ENCODE data around the gene ANKLE1. TPM values are rescaled to one million over a fixed set of nuclear protein-coding genes. Genes with fewer than 3 reads are reported as not detected.

The ANKLE1 gene
- polyA plus RNA-seq, 1 donor (not counting 4 experiments of a cell fraction or from before 2014, with no cell fraction given): 0.30 TPM

DNA sequence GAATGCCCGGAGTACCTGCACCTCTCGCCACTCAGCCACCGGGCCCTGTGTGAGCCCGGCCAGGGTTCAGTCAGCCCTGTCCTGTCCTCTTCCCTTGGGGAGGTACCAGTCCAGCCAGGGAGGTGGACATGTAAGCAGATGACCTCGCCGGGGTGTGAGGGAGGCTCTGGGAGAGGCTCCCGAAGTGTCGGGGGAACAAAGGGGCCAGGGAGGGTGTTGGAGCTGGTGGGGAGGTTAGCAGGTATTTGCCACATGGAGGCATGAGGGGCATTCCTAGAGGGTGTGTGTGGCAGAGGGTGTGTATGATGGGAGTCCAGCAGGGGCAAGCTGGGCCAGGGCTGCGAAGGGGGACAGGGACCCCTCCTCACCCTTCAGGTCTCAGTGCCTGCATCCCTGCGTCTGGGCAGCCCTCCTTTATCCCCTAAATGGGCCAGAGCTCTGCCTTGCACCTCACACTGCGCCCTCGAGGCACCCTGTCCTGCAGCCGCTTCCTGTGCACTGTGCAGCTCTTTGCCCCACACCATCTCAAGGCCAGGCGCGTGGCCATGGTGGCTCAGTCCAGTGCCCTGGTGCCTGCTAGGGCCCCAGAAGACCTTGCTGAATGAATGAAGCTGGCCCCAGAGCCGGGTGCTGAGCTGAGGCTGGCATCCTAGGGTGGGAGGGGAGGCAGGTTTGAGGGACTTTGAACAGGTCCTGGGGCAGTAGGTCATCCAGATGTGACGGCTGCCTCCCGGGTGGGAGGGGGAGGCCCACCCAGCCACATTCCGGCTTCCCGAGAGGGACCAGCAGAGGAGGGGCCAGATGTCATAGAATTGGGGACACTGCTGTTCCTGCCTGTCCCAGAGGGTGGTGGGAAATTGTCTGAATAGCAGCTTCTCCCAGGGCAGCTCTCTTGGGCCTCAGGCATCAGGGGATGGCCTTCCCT is 30.8 kb downstream of the ANKLE1 start:
- dilution Hi-C loops (cut with MboI; ENCODE audit: extremely low pct_ligation_motif_present, low sequenced_read_pairs): no loop called here
- no peaks in the 10 kb centered on the region for H3K9me3 ChIP-seq (ENCODE audit: control insufficient read depth, low read depth, low read length)
- peak overlapping the region; percentile 73 for H3K27ac ChIP-seq (ENCODE audit: control insufficient read depth, insufficient read depth, low read length)
- peak overlapping the region in 2 of 3 experiments; percentile 2 to 21 for H3K4me3 ChIP-seq (ENCODE audit: control insufficient read depth in 2 of 3, extremely low read depth in 1 of 3, insufficient read depth in 2 of 3, low read depth in 1 of 3, low read length in 3 of 3)
- H3K36me3 ChIP-seq (ENCODE audit: control insufficient read depth in 2 of 2, extremely low read depth in 1 of 2, insufficient read depth in 2 of 2, low read length in 2 of 2): peaks cover 17 to 24% of the 10 kb centered on the region in 2 experiments
- TF ChIP-seq, protein P1, sequence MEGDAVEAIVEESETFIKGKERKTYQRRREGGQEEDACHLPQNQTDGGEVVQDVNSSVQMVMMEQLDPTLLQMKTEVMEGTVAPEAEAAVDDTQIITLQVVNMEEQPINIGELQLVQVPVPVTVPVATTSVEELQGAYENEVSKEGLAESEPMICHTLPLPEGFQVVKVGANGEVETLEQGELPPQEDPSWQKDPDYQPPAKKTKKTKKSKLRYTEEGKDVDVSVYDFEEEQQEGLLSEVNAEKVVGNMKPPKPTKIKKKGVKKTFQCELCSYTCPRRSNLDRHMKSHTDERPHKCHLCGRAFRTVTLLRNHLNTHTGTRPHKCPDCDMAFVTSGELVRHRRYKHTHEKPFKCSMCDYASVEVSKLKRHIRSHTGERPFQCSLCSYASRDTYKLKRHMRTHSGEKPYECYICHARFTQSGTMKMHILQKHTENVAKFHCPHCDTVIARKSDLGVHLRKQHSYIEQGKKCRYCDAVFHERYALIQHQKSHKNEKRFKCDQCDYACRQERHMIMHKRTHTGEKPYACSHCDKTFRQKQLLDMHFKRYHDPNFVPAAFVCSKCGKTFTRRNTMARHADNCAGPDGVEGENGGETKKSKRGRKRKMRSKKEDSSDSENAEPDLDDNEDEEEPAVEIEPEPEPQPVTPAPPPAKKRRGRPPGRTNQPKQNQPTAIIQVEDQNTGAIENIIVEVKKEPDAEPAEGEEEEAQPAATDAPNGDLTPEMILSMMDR (optimal IDR thresholded peaks at IDR 0.05 in 1 of 3, IDR thresholded peaks at IDR 0.05 in 1 of 3, conservative IDR thresholded peaks at IDR 0.05 in 1 of 3; ENCODE audit: extremely low read depth in 1 of 3, insufficient read depth in 2 of 3, low read length in 3 of 3): no peak
- no peak for TF ChIP-seq EZH2 (IDR thresholded peaks at IDR 0.05; ENCODE audit: low read length)
- H3K9ac ChIP-seq (ENCODE audit: control insufficient read depth, extremely low read depth, insufficient read depth, low read length): peak overlapping the region; percentile 59
- peaks cover 23% of the 10 kb centered on the region for H3K4me1 ChIP-seq (ENCODE audit: control insufficient read depth, extremely low read depth, insufficient read depth, low read length)
- FAIRE-seq (no peak), DNase-seq (ENCODE audit: low read depth, low spot score) (no peak)
- peaks cover 4% of the 10 kb centered on the region for H4K20me1 ChIP-seq (ENCODE audit: control insufficient read depth, extremely low read depth, insufficient read depth, low read length)
- H3K9me1 ChIP-seq (ENCODE audit: control insufficient read depth, extremely low read depth, insufficient read depth, low read length): no peaks in the 10 kb centered on the region
- H3K4me2 ChIP-seq (ENCODE audit: control insufficient read depth, extremely low read depth, insufficient read depth, low read depth, low read length): peak overlapping the region; percentile 54
- no peak overlapping the region for H2AFZ ChIP-seq (ENCODE audit: control insufficient read depth, low read length)
- H3K79me2 ChIP-seq (ENCODE audit: control insufficient read depth, insufficient read depth, low read length): peaks cover 51% of the 10 kb centered on the region
- no peaks in the 10 kb centered on the region for H3K27me3 ChIP-seq (ENCODE audit: control insufficient read depth, extremely low read depth, insufficient read depth, low read length)

DNA sequence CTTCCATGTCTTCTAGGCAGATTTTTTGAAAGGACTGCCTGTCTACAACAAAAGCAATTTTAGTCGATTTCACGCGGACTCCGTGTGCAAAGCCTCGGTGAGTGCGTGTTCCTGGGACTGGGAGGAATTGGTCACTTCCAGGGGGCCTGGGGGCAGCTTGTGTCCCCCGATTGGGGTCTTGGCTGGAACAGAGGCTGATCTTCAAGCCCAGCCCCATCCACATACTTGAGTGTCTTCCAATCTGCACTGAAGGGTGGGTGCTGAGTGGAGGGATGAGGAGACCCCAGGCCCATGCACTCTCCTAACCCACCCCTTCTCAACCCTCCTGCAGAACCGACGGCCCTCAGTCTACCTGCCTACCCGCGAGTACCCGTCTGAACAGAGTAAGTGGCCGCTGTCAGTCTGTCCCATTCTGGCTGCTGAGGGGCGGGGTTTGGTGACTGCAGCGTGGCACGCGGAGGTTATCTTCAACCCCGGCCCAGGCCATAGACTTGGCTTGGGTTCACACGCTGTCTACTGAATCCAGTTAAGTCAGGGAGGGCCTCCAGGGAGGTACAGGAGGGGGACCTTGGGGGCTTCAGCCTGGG is 32.4 kb downstream of the ANKLE1 start:
- Histone ChIP-seq H3K4me3 (ENCODE audit: control insufficient read depth in 2 of 3, extremely low read depth in 1 of 3, insufficient read depth in 2 of 3, low read depth in 1 of 3, low read length in 3 of 3) (no peak overlapping the region), H2AFZ (ENCODE audit: control insufficient read depth, low read length) (no peak overlapping the region), H3K9me1 (ENCODE audit: control insufficient read depth, extremely low read depth, insufficient read depth, low read length) (no peaks in the 10 kb centered on the region), H3K27ac (ENCODE audit: control insufficient read depth, insufficient read depth, low read length) (no peak overlapping the region), H4K20me1 (ENCODE audit: control insufficient read depth, extremely low read depth, insufficient read depth, low read length) (peaks cover 4% of the 10 kb centered on the region), H3K9ac (ENCODE audit: control insufficient read depth, extremely low read depth, insufficient read depth, low read length) (no peak overlapping the region), H3K79me2 (ENCODE audit: control insufficient read depth, insufficient read depth, low read length) (peaks cover 51% of the 10 kb centered on the region), H3K27me3 (ENCODE audit: control insufficient read depth, extremely low read depth, insufficient read depth, low read length) (no peaks in the 10 kb centered on the region), H3K4me1 (ENCODE audit: control insufficient read depth, extremely low read depth, insufficient read depth, low read length) (peaks cover 23% of the 10 kb centered on the region), H3K36me3 (ENCODE audit: control insufficient read depth in 2 of 2, extremely low read depth in 1 of 2, insufficient read depth in 2 of 2, low read length in 2 of 2) (peaks cover 17 to 26% of the 10 kb centered on the region in 2 experiments), H3K9me3 (ENCODE audit: control insufficient read depth, low read depth, low read length) (no peaks in the 10 kb centered on the region), H3K4me2 (ENCODE audit: control insufficient read depth, extremely low read depth, insufficient read depth, low read depth, low read length) (no peak overlapping the region)
- DNase-seq (ENCODE audit: low read depth, low spot score): no peak
- FAIRE-seq: no peak
- dilution Hi-C loops (cut with MboI; ENCODE audit: extremely low pct_ligation_motif_present, low sequenced_read_pairs): no loop called here
- TF ChIP-seq, protein P1 (optimal IDR thresholded peaks at IDR 0.05 in 1 of 3, IDR thresholded peaks at IDR 0.05 in 1 of 3, conservative IDR thresholded peaks at IDR 0.05 in 1 of 3; ENCODE audit: extremely low read depth in 1 of 3, insufficient read depth in 2 of 3, low read length in 3 of 3): no peak
- no peak for TF ChIP-seq EZH2 (IDR thresholded peaks at IDR 0.05; ENCODE audit: low read length)
